ENCODE results near the gene EMP1. TPM values are rescaled to one million over a fixed set of nuclear protein-coding genes. Genes with fewer than 3 reads are reported as not detected.

EMP1 gene
- total RNA-seq, 1 experiment from 2014 or later = 0.48 TPM

- no peaks in the 10 kb centered on the region for H3K36me3 ChIP-seq (replicated peaks; ENCODE audit: control insufficient read depth, insufficient read depth, low read length)
- H3K27me3 ChIP-seq (ENCODE audit: control insufficient read depth, insufficient read depth, low read length) = no peaks in the 10 kb centered on the region
- H3K4me3 ChIP-seq (ENCODE audit: insufficient read depth, low read depth, low read length) = no peak overlapping the region
- DNase-seq = no peak
Measured at GRCh38 chr12:13268581-13268980, 72.1 kb downstream of the EMP1 start.

Other genes with a start within 250 kb of the EMP1 start
- gene GPRC5D, start 244.6 kb upstream of the EMP1 start, total RNA-seq (2014; rRNA removed; shearing (Covaris generic)) = 0.31 TPM in 1 of 2 replicates, not detected in the other
- gene HEBP1, start 196.5 kb upstream of the EMP1 start, total RNA-seq (2014; rRNA removed; shearing (Covaris generic)) = 5.0 and 5.6 TPM in 2 replicates
- 12.7 and 13.3 TPM in 2 replicates for gene FAM234B, start 152.3 kb upstream of the EMP1 start, total RNA-seq (2014; rRNA removed; shearing (Covaris generic))
- 0.07 TPM in 1 of 2 replicates, not detected in the other for gene GSG1, start 93.1 kb upstream of the EMP1 start, total RNA-seq (2014; rRNA removed; shearing (Covaris generic))